Measurements from ENCODE around the gene USP9X.

- TF ChIP-seq POLR2A (IDR thresholded peaks at IDR 0.05; ENCODE audit: low read length): no peak
- TF ChIP-seq GATA1 (IDR thresholded peaks at IDR 0.05; ENCODE audit: low read depth, low read length): no peak
Observed at GRCh38 chrX:41137589-41137988, 52.3 kb downstream of the USP9X start.

All from erythroblast (primary cell).